Neural cell (in vitro differentiated cells): ENCODE measurements around the gene VIM. TPM values are rescaled to one million over a fixed set of nuclear protein-coding genes. Genes with fewer than 3 reads are reported as not detected.

ENCODE experiments used
- H2AFZ ChIP-seq: fragments of 200-600, 300-800 bp; sonication (generic), shearing (Covaris generic); 2 replicates; pipeline ENCODE4 v1.6.0; 2014; ENCODE audit warnings: low read depth, mild to moderate bottlenecking, antibody characterized with exemption, low read length, moderate library complexity
- H3F3A ChIP-seq: fragments of 200-600 bp; shearing (Covaris generic); 2 replicates; pipeline ENCODE4 v1.6.1; 2016; ENCODE audit warnings: mild to moderate bottlenecking, moderate library complexity, mixed read lengths, antibody characterized with exemption, low read length; ENCODE audit not compliant: insufficient read depth, poor library complexity, severe bottlenecking
- H3K27ac ChIP-seq: fragments of 200-600, 300-800 bp; sonication (generic), shearing (Covaris generic); 2 replicates; pipeline ENCODE4 v1.5.1; 2014; ENCODE audit warnings: mild to moderate bottlenecking, low read length, moderate library complexity
- H3K27me3 ChIP-seq: fragments of 300-800, 200-600 bp; sonication (generic), shearing (Covaris generic); 2 replicates; pipeline ENCODE4 v1.6.0; 2014; ENCODE audit warnings: mild to moderate bottlenecking, low read depth, low read length, moderate library complexity; ENCODE audit not compliant: insufficient read depth
- H3K36me3 ChIP-seq: fragments of 300-800, 200-600 bp; sonication (generic), shearing (Covaris generic); 2 replicates; pipeline ENCODE4 v1.5.1; 2014; ENCODE audit warnings: mild to moderate bottlenecking, antibody characterized with exemption, low read length, moderate library complexity; ENCODE audit not compliant: insufficient read depth
- H3K4me2 ChIP-seq: fragments of 300-800, 200-600 bp; sonication (generic), shearing (Covaris generic); 2 replicates; pipeline ENCODE4 v1.6.0; 2014; ENCODE audit warnings: mild to moderate bottlenecking, low read length
- H3K4me3 ChIP-seq: fragments of 300-800, 200-600 bp; sonication (generic), shearing (Covaris generic); 2 replicates; pipeline ENCODE4 v1.5.1; 2014; ENCODE audit warnings: mild to moderate bottlenecking, low read length, moderate library complexity
- H3K79me2 ChIP-seq: fragments of 200-600 bp; shearing (Covaris generic); replicated peaks from 2 replicates; pipeline ENCODE4 v1.6.0; 2014; ENCODE audit warnings: mild to moderate bottlenecking, low read length, moderate library complexity; ENCODE audit not compliant: insufficient read depth
- H3K9ac ChIP-seq: fragments of 300-800, 200-600 bp; sonication (generic), shearing (Covaris generic); 2 replicates; pipeline ENCODE4 v1.6.1; 2016; ENCODE audit warnings: mild to moderate bottlenecking, low read length, mixed read lengths
- H3K9me2 ChIP-seq: fragments of 200-600 bp; shearing (Covaris generic); 2 replicates; pipeline ENCODE4 v1.6.1; 2016; ENCODE audit warnings: mild to moderate bottlenecking, low read length, mixed read lengths; ENCODE audit not compliant: insufficient read depth
- H3K9me3 ChIP-seq: fragments of 200-600, 300-800 bp; sonication (generic), shearing (Covaris generic); 2 replicates; pipeline ENCODE4 v1.6.1; 2016; ENCODE audit warnings: mild to moderate bottlenecking, mixed run types, low read length, moderate library complexity, mixed read lengths
- H4K20me1 ChIP-seq: fragments of 200-600 bp; shearing (Covaris generic); 2 replicates; pipeline ENCODE4 v1.6.1; 2016; ENCODE audit warnings: mild to moderate bottlenecking, mixed run types; ENCODE audit not compliant: insufficient read depth
- EP300 ChIP-seq: fragments of 450-650 bp; conservative IDR thresholded peaks from 2 replicates; pipeline ENCODE4 v1.6.1; 2014; ENCODE audit warnings: antibody characterized with exemption, mild to moderate bottlenecking, moderate library complexity; ENCODE audit not compliant: poor library complexity, severe bottlenecking
- EZH2 ChIP-seq: fragments of 200-600, 300-800 bp; shearing (Covaris generic), sonication (generic); IDR thresholded peaks from 2 replicates; pipeline ENCODE4 v1.6.1; 2014; ENCODE audit warnings: antibody characterized with exemption, low read length, borderline replicate concordance, mild to moderate bottlenecking; ENCODE audit not compliant: insufficient read depth, poor library complexity, severe bottlenecking
- MXI1 ChIP-seq: fragments of 450-650 bp; conservative IDR thresholded peaks from 2 replicates; pipeline ENCODE4 v1.6.1; 2014; ENCODE audit warnings: antibody characterized with exemption, mild to moderate bottlenecking; ENCODE audit not compliant: poor library complexity, severe bottlenecking
- POLR2AphosphoS5 ChIP-seq: IDR thresholded peaks from 2 replicates; pipeline ENCODE4 v1.6.1; 2012
- RAD21 ChIP-seq: fragments of 450-650 bp; conservative IDR thresholded peaks from 2 replicates; pipeline ENCODE4 v1.6.1; 2014; ENCODE audit warnings: antibody characterized with exemption, mild to moderate bottlenecking, moderate library complexity
- REST ChIP-seq: IDR thresholded peaks from 2 replicates; pipeline ENCODE4 v1.6.1; 2012; ENCODE audit warnings: borderline replicate concordance
- SMC3 ChIP-seq: fragments of 450-650 bp; conservative IDR thresholded peaks from 2 replicates; pipeline ENCODE4 v1.6.1; 2014; ENCODE audit warnings: antibody characterized with exemption, mild to moderate bottlenecking, moderate library complexity; ENCODE audit not compliant: poor library complexity
- TAF1 ChIP-seq: IDR thresholded peaks from 2 replicates; pipeline ENCODE4 v1.6.1; 2012; ENCODE audit warnings: low read depth
- polyA plus RNA-seq: library from polyadenylated mRNA; depleted of rRNA; stranded (reverse); fragments of >200 nt; gene quantifications from 2 replicates; pipeline ENCODE4 v1.2.3, GENCODE V29; 2014
- TF ChIP-seq, protein P1 (sequence below): fragments of 450-650 bp; IDR thresholded peaks from 2 replicates; pipeline ENCODE4 v1.5.1; 2014; ENCODE audit warnings: antibody characterized with exemption, mild to moderate bottlenecking, moderate library complexity; ENCODE audit not compliant: poor library complexity, severe bottlenecking

VIM gene
- polyA plus RNA-seq, 1 donor from 2014 or later = 170 TPM

GRCh38 chr10:17273403-17273802 lies 45.4 kb downstream of the VIM start:
- Histone ChIP-seq H2AFZ (no peak overlapping the region), H4K20me1 (no peaks in the 10 kb centered on the region), H3K9me2 (no peaks in the 10 kb centered on the region), H3K9ac (no peak overlapping the region), H3K36me3 (no peaks in the 10 kb centered on the region), H3K27ac (no peak overlapping the region), H3F3A (no peaks in the 10 kb centered on the region), H3K79me2 (no peaks in the 10 kb centered on the region), H3K4me3 (no peak overlapping the region), H3K9me3 (no peaks in the 10 kb centered on the region), H3K27me3 (no peaks in the 10 kb centered on the region), H3K4me2 (no peak overlapping the region)
- TF ChIP-seq POLR2AphosphoS5 (no peak), EP300 (no peak), RAD21 (no peak), REST (no peak), SMC3 (no peak), EZH2 (no peak), MXI1 (no peak), TAF1 (no peak)
- TF ChIP-seq, protein P1, sequence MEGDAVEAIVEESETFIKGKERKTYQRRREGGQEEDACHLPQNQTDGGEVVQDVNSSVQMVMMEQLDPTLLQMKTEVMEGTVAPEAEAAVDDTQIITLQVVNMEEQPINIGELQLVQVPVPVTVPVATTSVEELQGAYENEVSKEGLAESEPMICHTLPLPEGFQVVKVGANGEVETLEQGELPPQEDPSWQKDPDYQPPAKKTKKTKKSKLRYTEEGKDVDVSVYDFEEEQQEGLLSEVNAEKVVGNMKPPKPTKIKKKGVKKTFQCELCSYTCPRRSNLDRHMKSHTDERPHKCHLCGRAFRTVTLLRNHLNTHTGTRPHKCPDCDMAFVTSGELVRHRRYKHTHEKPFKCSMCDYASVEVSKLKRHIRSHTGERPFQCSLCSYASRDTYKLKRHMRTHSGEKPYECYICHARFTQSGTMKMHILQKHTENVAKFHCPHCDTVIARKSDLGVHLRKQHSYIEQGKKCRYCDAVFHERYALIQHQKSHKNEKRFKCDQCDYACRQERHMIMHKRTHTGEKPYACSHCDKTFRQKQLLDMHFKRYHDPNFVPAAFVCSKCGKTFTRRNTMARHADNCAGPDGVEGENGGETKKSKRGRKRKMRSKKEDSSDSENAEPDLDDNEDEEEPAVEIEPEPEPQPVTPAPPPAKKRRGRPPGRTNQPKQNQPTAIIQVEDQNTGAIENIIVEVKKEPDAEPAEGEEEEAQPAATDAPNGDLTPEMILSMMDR = no peak

DNA sequence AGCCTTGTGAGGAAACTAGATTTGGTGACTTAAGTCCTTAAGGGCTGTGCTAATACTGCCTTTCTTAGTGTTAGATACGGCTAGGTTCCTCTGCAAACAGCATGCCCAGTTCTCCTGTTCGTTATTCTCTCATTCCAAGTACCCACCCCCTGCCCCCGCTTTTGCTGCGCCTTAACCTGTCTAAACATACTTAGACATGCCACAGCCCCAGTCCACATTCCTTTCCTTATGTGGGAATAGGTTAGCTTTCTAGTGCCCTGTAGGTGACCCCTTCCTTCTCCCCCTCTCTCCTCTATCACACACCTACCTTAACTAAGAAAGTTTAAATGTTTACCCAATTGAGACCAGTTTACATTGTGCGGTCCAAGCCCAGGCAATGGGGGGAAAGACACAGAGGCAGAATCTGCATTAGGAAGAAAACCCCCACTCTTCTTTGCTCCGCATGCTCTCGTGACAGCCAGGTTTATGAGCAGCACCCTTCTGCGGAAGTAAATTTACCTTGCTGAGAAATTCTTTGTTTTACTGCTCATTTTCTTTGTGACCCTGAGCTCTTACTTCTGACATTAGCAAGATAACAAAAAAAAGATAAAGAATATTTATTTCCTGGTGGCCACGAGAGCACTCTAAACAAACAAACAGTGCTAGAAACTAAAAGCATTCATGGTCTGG lies 48.8 kb downstream of the VIM start:
- no peaks in the 10 kb centered on the region for H3K9me2 ChIP-seq
- no peaks in the 10 kb centered on the region for H3F3A ChIP-seq
- H3K27me3 ChIP-seq = no peaks in the 10 kb centered on the region
- no peak overlapping the region for H3K9ac ChIP-seq
- no peak overlapping the region for H3K27ac ChIP-seq
- TF ChIP-seq EZH2 (no peak), RAD21 (no peak), REST (no peak), TAF1 (no peak), EP300 (no peak), MXI1 (no peak), POLR2AphosphoS5 (no peak), SMC3 (no peak)
- TF ChIP-seq, protein P1 = no peak
- no peaks in the 10 kb centered on the region for H3K79me2 ChIP-seq
- H3K4me3 ChIP-seq = no peak overlapping the region
- H3K4me2 ChIP-seq = no peak overlapping the region
- H4K20me1 ChIP-seq = no peaks in the 10 kb centered on the region
- no peaks in the 10 kb centered on the region for H3K9me3 ChIP-seq
- H2AFZ ChIP-seq = no peak overlapping the region
- no peaks in the 10 kb centered on the region for H3K36me3 ChIP-seq
